Endothelial cell of umbilical vein (primary cell): ENCODE results near the gene MED8. TPM values are rescaled to one million over a fixed set of nuclear protein-coding genes. Genes with fewer than 3 reads are reported as not detected.

Source experiments
- BruUV-seq: library from RNA; stranded (reverse); fragments of 400-500 nt; replicated peaks from 2 replicates; lab custom pipeline; 2021; lab: Mats Ljungman, UMichigan
- CTCF ChIA-PET: fragments of 300-600, 350-600 bp; sonication (Branson Sonifier 250); formaldehyde crosslinking; loops from one replicate; lab custom pipeline; 2021; ENCODE audit warnings: antibody characterized with exemption, inconsistent platforms; lab: Charles Lee
- POLR2A ChIA-PET: fragments of 300-600, 350-600 bp; sonication (Branson Sonifier 250); formaldehyde crosslinking; loops from one replicate; lab custom pipeline; 2021; ENCODE audit warnings: antibody characterized with exemption, inconsistent platforms; lab: Charles Lee
- DNase-seq: peaks from one replicate; pipeline ENCODE4 v3.0.0-alpha.2; 2011; ENCODE audit warnings: low read depth, low spot score
- FAIRE-seq: peaks from 2 replicates; lab custom pipeline; 2011; peaks lifted over from hg19 to GRCh38; lab: Jason Lieb, UNC
- H2AFZ ChIP-seq: 2 replicates; pipeline ENCODE4 v1.6.0; 2012; ENCODE audit warnings: low read depth, low read length, control low read depth, inconsistent platforms
- H3K27ac ChIP-seq: 2 replicates; pipeline ENCODE4 v1.5.1; 2011; ENCODE audit warnings: low read depth, mild to moderate bottlenecking, control low read depth, low read length, moderate library complexity; ENCODE audit not compliant: insufficient read depth
- H3K27me3 ChIP-seq, 2 experiments: 2 replicates each; pipeline versions ENCODE4 v1.6.0 to v1.6.1; 2011; ENCODE audit warnings: low read length in 2 of 2, mixed read lengths in 1 of 2; ENCODE audit not compliant: control insufficient read depth in 2 of 2, insufficient read depth in 2 of 2
- H3K36me3 ChIP-seq, 2 experiments: 2 replicates in 1 of 2; 3 replicates in 1 of 2; pipeline ENCODE4 v1.5.1; 2011; ENCODE audit warnings: low read length in 2 of 2, mild to moderate bottlenecking in 1 of 2, moderate library complexity in 1 of 2; ENCODE audit not compliant: control insufficient read depth in 2 of 2, insufficient read depth in 2 of 2; ENCODE audit errors: extremely low read depth in 1 of 2
- H3K4me1 ChIP-seq: 3 replicates; pipeline ENCODE4 v1.5.1; 2011; ENCODE audit warnings: mild to moderate bottlenecking, low read length; ENCODE audit not compliant: control insufficient read depth, insufficient read depth; ENCODE audit errors: extremely low read depth
- H3K4me2 ChIP-seq: 2 replicates; pipeline ENCODE4 v1.6.1; 2011; ENCODE audit warnings: low read length, control low read depth, mixed read lengths; ENCODE audit not compliant: insufficient read depth
- H3K4me3 ChIP-seq, 3 experiments: fragments of 200-600 bp in 1 of 3; sonication (generic), shearing (Covaris generic) in 1 of 3; replicated peaks in 1 of 3; 2 replicates each; pipeline ENCODE4 v1.5.1; 2011 to 2016; ENCODE audit warnings: control low read depth in 3 of 3, low read length in 3 of 3, mild to moderate bottlenecking in 2 of 3, inconsistent platforms in 1 of 3, low read depth in 1 of 3, moderate library complexity in 1 of 3; ENCODE audit not compliant: insufficient read depth in 1 of 3
- H3K79me2 ChIP-seq: 2 replicates; pipeline ENCODE4 v1.6.0; 2012; ENCODE audit warnings: low read length, inconsistent platforms; ENCODE audit not compliant: control insufficient read depth, insufficient read depth
- H3K9ac ChIP-seq: replicated peaks from 2 replicates; pipeline ENCODE3; 2011; ENCODE audit warnings: low read length, control low read depth; ENCODE audit not compliant: insufficient read depth; ENCODE audit errors: extremely low read depth
- H3K9me1 ChIP-seq: replicated peaks from 3 replicates; pipeline ENCODE4 v1.6.0; 2011; ENCODE audit warnings: mild to moderate bottlenecking, low read length; ENCODE audit not compliant: control insufficient read depth, insufficient read depth; ENCODE audit errors: extremely low read depth
- H3K9me3 ChIP-seq: replicated peaks from 2 replicates; pipeline ENCODE4 v1.5.1; 2012; ENCODE audit warnings: low read length, inconsistent platforms; ENCODE audit not compliant: control insufficient read depth, insufficient read depth
- H4K20me1 ChIP-seq: replicated peaks from 2 replicates; pipeline ENCODE3; 2011; ENCODE audit warnings: mild to moderate bottlenecking, low read length; ENCODE audit not compliant: control insufficient read depth, insufficient read depth; ENCODE audit errors: extremely low read depth
- CTCF ChIP-seq, 2 donors: IDR thresholded peaks; 1 replicate in 1 of 2; 2 replicates in 1 of 2; pipeline ENCODE4 v1.5.1; 2011; ENCODE audit warnings: low read length in 2 of 2, mild to moderate bottlenecking in 2 of 2, moderate library complexity in 2 of 2, control low read depth in 1 of 2, inconsistent platforms in 1 of 2, low read depth in 1 of 2; ENCODE audit not compliant: insufficient read depth in 1 of 2; ENCODE audit errors: extremely low read depth in 1 of 2
- EZH2 ChIP-seq: IDR thresholded peaks from 2 replicates; pipeline ENCODE4 v1.6.1; 2012; ENCODE audit warnings: borderline replicate concordance, low read depth, mild to moderate bottlenecking, moderate library complexity, low read length, inconsistent platforms; ENCODE audit not compliant: severe bottlenecking
- FOS ChIP-seq: IDR thresholded peaks from 2 replicates; pipeline ENCODE4 v1.6.1; 2011; ENCODE audit warnings: mild to moderate bottlenecking, low read length, moderate library complexity, borderline replicate concordance; ENCODE audit not compliant: insufficient read depth
- GATA2 ChIP-seq: IDR thresholded peaks from 2 replicates; pipeline ENCODE4 v1.7.0; 2011; ENCODE audit warnings: low read depth, mild to moderate bottlenecking, moderate library complexity, mixed read lengths, low read length; ENCODE audit not compliant: insufficient read length, insufficient read depth
- JUN ChIP-seq: IDR thresholded peaks from 2 replicates; pipeline ENCODE4 v1.6.1; 2011; ENCODE audit warnings: borderline replicate concordance, low read depth; ENCODE audit not compliant: insufficient read length, insufficient read depth
- MYC ChIP-seq: IDR thresholded peaks from one replicate; pipeline ENCODE4 v1.6.1; 2011; ENCODE audit warnings: mild to moderate bottlenecking, low read depth, low read length
- POLR2A ChIP-seq: IDR thresholded peaks from 2 replicates; pipeline ENCODE4 v1.6.1; 2012; ENCODE audit warnings: low read depth, mild to moderate bottlenecking, control low read depth, low read length
- POLR2AphosphoS5 ChIP-seq: IDR thresholded peaks from 2 replicates; pipeline ENCODE4 v1.6.1; 2012; ENCODE audit warnings: low read depth, mild to moderate bottlenecking, control low read depth, low read length, moderate library complexity; ENCODE audit not compliant: insufficient read depth
- dilution Hi-C: fragments of 300-500 bp; cut with MboI; formaldehyde crosslinking; loops from one replicate; pipeline ENCODE4 v1.15.0; 2019; ENCODE audit warnings: low sequenced_read_pairs; ENCODE audit not compliant: extremely low pct_ligation_motif_present
- intact Hi-C: fragments of 100-400 bp; cut with micrococcal nuclease; formaldehyde crosslinking; loops from one replicate; pipeline ENCODE4 v1.10.0; 2022
- polyA plus RNA-seq, 4 experiments: library from polyadenylated mRNA; depleted of rRNA in 3 of 4; stranded (reverse) in 3 of 4; unstranded in 1 of 4; fragments of >200 nt; gene quantifications; 2 replicates each; pipeline versions ENCODE4 v1.2.1 to v1.2.3, GENCODE V29; 2011 to 2012; ENCODE audit warnings: missing spikeins in 1 of 4
- total RNA-seq: library from RNA; stranded (reverse); gene quantifications from 2 replicates; pipeline ENCODE4 v1.2.3, GENCODE V29; 2021
- TF ChIP-seq, protein P1 (sequence below): IDR thresholded peaks from 2 replicates; pipeline ENCODE4 v1.6.1; 2011; ENCODE audit not compliant: insufficient read depth, insufficient read length

The MED8 gene
- total and polyA plus RNA-seq, 2 donors (not counting 3 experiments of a cell fraction or from before 2014, with no cell fraction given): 19.6 to 45.6 TPM

GRCh38 chr1:43344267-43344850 is 45.2 kb downstream of the MED8 start:
- Histone ChIP-seq H3K27me3 (peaks cover 0 to 2% of the 10 kb centered on the region in 2 experiments), H3K9me3 (no peaks in the 10 kb centered on the region), H2AFZ (no peak overlapping the region), H3K36me3 (no peaks in the 10 kb centered on the region), H3K4me2 (no peak overlapping the region), H3K9me1 (no peaks in the 10 kb centered on the region), H3K27ac (no peak overlapping the region), H3K4me3 (no peak overlapping the region), H3K4me1 (no peaks in the 10 kb centered on the region), H4K20me1 (no peaks in the 10 kb centered on the region), H3K9ac (no peak overlapping the region), H3K79me2 (no peaks in the 10 kb centered on the region)
- CTCF ChIA-PET: no interaction called here
- dilution Hi-C loops: no loop called here
- BruUV-seq: no TSS peak
- no peak for FAIRE-seq
- no peak for TF ChIP-seq FOS
- TF ChIP-seq JUN: no peak
- no peak for TF ChIP-seq POLR2A
- intact Hi-C loops: no loop called here
- POLR2A ChIA-PET: no interaction called here
- DNase-seq: peak; percentile 60

- Histone ChIP-seq H3K9me1 (no peaks in the 10 kb centered on the region), H2AFZ (no peak overlapping the region), H3K9me3 (no peaks in the 10 kb centered on the region), H3K36me3 (no peaks in the 10 kb centered on the region), H3K27ac (no peak overlapping the region), H3K4me1 (no peaks in the 10 kb centered on the region), H3K9ac (no peak overlapping the region), H3K4me2 (no peak overlapping the region), H3K4me3 (no peak overlapping the region), H4K20me1 (no peaks in the 10 kb centered on the region), H3K27me3 (peaks cover 0 to 2% of the 10 kb centered on the region in 2 experiments), H3K79me2 (no peaks in the 10 kb centered on the region)
- POLR2A ChIA-PET: no interaction called here
- intact Hi-C loops: no loop called here
- CTCF ChIA-PET: interaction anchor here (0.9 to 1.5 kb wide), 3 partner anchors 10 to 74 kb away, joined by 3 to 5 read pairs (median 4); no protein-coding TSS in a partner anchor
- dilution Hi-C loops: no loop called here
- DNase-seq (no peak), FAIRE-seq (no peak)
- no TSS peak for BruUV-seq
- TF ChIP-seq JUN: no peak
- no peak for TF ChIP-seq GATA2
- TF ChIP-seq CTCF (IDR thresholded peaks at IDR 0.05; ENCODE audit: extremely low read depth in 1 of 2, insufficient read depth in 1 of 2, low read depth in 1 of 2, low read length in 2 of 2): no peak
- no peak for TF ChIP-seq POLR2AphosphoS5
- no peak for TF ChIP-seq POLR2A
- no peak for TF ChIP-seq MYC
- TF ChIP-seq EZH2: no peak
- TF ChIP-seq FOS: no peak
- TF ChIP-seq, protein P1, sequence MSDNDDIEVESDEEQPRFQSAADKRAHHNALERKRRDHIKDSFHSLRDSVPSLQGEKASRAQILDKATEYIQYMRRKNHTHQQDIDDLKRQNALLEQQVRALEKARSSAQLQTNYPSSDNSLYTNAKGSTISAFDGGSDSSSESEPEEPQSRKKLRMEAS: no peak
Observed at GRCh38 chr1:43340559-43340958, 49.0 kb downstream of the MED8 start.
